HL-60 (cell line): ENCODE data around the gene ODF2.

ENCODE experiments used
- GABPA ChIP-seq: IDR thresholded peaks from 2 replicates; pipeline ENCODE4 v1.6.1; 2012; ENCODE audit warnings: low read depth
- POLR2AphosphoS5 ChIP-seq: IDR thresholded peaks from 2 replicates; pipeline ENCODE4 v1.6.1; 2012; ENCODE audit warnings: low read depth
- TF ChIP-seq, protein P1 (sequence below): IDR thresholded peaks from one replicate; pipeline ENCODE4 v1.5.1; 2011; ENCODE audit warnings: low read length, control low read depth, inconsistent platforms; ENCODE audit not compliant: insufficient read depth
- TF ChIP-seq, protein P2 (sequence below): IDR thresholded peaks from 2 replicates; pipeline ENCODE4 v1.6.1; 2012; ENCODE audit warnings: low read depth; ENCODE audit not compliant: insufficient replicate concordance

DNA sequence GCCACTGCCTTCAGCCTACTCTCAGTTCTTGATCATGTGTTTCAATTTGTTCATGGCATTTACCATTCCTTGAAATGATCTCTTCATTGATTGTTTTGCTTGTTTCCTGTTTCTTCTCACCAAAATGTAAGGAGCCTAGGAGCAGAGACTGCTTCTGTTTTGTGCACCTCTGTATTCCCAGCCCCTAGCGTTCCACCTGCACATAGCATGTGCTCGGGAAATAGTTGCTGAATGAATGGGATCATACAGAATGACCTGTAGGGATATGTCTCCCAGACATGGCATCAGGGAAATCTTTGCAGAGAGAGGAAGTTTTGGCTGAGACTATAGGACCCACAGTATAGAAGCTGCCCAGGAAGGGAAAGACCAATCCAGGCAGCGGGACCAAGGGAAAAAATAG is 41.3 kb upstream of the ODF2 start:
- TF ChIP-seq, protein P1, sequence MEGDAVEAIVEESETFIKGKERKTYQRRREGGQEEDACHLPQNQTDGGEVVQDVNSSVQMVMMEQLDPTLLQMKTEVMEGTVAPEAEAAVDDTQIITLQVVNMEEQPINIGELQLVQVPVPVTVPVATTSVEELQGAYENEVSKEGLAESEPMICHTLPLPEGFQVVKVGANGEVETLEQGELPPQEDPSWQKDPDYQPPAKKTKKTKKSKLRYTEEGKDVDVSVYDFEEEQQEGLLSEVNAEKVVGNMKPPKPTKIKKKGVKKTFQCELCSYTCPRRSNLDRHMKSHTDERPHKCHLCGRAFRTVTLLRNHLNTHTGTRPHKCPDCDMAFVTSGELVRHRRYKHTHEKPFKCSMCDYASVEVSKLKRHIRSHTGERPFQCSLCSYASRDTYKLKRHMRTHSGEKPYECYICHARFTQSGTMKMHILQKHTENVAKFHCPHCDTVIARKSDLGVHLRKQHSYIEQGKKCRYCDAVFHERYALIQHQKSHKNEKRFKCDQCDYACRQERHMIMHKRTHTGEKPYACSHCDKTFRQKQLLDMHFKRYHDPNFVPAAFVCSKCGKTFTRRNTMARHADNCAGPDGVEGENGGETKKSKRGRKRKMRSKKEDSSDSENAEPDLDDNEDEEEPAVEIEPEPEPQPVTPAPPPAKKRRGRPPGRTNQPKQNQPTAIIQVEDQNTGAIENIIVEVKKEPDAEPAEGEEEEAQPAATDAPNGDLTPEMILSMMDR, result peak; percentile 7
- TF ChIP-seq, protein P2, sequence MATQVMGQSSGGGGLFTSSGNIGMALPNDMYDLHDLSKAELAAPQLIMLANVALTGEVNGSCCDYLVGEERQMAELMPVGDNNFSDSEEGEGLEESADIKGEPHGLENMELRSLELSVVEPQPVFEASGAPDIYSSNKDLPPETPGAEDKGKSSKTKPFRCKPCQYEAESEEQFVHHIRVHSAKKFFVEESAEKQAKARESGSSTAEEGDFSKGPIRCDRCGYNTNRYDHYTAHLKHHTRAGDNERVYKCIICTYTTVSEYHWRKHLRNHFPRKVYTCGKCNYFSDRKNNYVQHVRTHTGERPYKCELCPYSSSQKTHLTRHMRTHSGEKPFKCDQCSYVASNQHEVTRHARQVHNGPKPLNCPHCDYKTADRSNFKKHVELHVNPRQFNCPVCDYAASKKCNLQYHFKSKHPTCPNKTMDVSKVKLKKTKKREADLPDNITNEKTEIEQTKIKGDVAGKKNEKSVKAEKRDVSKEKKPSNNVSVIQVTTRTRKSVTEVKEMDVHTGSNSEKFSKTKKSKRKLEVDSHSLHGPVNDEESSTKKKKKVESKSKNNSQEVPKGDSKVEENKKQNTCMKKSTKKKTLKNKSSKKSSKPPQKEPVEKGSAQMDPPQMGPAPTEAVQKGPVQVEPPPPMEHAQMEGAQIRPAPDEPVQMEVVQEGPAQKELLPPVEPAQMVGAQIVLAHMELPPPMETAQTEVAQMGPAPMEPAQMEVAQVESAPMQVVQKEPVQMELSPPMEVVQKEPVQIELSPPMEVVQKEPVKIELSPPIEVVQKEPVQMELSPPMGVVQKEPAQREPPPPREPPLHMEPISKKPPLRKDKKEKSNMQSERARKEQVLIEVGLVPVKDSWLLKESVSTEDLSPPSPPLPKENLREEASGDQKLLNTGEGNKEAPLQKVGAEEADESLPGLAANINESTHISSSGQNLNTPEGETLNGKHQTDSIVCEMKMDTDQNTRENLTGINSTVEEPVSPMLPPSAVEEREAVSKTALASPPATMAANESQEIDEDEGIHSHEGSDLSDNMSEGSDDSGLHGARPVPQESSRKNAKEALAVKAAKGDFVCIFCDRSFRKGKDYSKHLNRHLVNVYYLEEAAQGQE, result no peak
- TF ChIP-seq POLR2AphosphoS5, result no peak
- no peak for TF ChIP-seq GABPA
